Measurements from ENCODE around the gene CACHD1. TPM values are rescaled to one million over a fixed set of nuclear protein-coding genes. Genes with fewer than 3 reads are reported as not detected.

CACHD1 gene
- total and polyA plus RNA-seq, 10 donors, result 1.1 to 17.3 (median 11.4) TPM

DNA sequence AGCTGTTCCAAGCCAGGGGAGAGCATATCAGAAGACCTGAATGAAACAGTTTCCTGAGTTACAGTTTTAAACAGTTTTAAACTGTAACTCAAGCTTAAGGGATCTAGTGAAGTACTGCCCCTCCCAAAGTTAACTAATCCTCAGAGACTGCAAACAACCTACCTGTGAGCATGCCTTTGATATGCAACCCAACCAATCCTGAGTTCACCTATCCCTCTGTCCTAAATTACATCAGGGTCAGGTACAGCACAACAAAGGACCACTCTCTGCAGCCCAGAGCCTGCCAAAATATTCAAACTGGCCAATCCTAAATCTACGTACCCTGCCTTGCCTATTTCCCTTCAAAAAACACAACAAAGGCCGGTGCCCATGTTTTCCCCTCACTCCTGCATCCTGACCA lies 242.1 kb downstream of the CACHD1 start:
- 83 to 92% (median 88%) methylated on average over 2 of the region's 2 CpGs for WGBS, 5 donors
- Histone ChIP-seq H3K4me3 (no peak overlapping the region), H3K36me3 (no peaks in the 10 kb centered on the region), H3K27ac (no peak overlapping the region), H3K9me3 (no peaks in the 10 kb centered on the region), H3K27me3 (replicated peaks in 1 of 7) (no peaks in the 10 kb centered on the region), H3K4me1 (no peaks in the 10 kb centered on the region)
- no peak for DNase-seq
- intact Hi-C loops (cut with DNase I; ENCODE audit: low total_unique reads), result no loop called here
- TF ChIP-seq POLR2AphosphoS5 (IDR thresholded peaks at IDR 0.05) (no peak), POLR2A (IDR thresholded peaks at IDR 0.05) (no peak)
- TF ChIP-seq, protein P1, sequence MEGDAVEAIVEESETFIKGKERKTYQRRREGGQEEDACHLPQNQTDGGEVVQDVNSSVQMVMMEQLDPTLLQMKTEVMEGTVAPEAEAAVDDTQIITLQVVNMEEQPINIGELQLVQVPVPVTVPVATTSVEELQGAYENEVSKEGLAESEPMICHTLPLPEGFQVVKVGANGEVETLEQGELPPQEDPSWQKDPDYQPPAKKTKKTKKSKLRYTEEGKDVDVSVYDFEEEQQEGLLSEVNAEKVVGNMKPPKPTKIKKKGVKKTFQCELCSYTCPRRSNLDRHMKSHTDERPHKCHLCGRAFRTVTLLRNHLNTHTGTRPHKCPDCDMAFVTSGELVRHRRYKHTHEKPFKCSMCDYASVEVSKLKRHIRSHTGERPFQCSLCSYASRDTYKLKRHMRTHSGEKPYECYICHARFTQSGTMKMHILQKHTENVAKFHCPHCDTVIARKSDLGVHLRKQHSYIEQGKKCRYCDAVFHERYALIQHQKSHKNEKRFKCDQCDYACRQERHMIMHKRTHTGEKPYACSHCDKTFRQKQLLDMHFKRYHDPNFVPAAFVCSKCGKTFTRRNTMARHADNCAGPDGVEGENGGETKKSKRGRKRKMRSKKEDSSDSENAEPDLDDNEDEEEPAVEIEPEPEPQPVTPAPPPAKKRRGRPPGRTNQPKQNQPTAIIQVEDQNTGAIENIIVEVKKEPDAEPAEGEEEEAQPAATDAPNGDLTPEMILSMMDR (IDR thresholded peaks at IDR 0.05 in 8 of 11, conservative IDR thresholded peaks at IDR 0.05 in 3 of 11), result no peak

DNA sequence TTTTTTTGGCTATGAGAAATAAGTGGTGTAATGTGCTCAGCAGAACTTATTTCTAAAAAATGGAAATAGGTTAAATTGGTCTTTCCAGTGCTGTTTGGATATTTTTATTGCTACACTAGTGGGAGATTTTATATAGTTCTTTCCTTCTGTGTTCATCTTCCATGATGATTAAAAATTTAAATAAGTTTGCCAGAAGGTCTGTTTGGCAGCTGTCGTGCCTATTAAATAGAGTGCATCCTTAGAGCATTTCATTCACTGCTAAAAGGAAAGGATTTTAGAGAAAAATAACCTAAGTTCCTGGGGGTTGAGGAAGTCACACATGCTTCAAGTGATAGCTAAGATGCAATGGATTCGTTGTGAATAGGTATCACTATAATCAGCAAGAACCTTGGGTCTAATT lies 245.3 kb downstream of the CACHD1 start:
- peaks cover 0 to 11% (median 5%) of the 10 kb centered on the region in 8 donors for H3K9me3 ChIP-seq
- H3K27me3 ChIP-seq (replicated peaks in 1 of 7), result no peaks in the 10 kb centered on the region
- no peak overlapping the region for H3K4me3 ChIP-seq
- TF ChIP-seq POLR2A (IDR thresholded peaks at IDR 0.05) (no peak), POLR2AphosphoS5 (IDR thresholded peaks at IDR 0.05) (no peak)
- TF ChIP-seq, protein P1 (IDR thresholded peaks at IDR 0.05 in 8 of 11, conservative IDR thresholded peaks at IDR 0.05 in 3 of 11), result no peak
- WGBS, 5 donors, result 58 to 75% (median 67%) methylated on average over 2 of the region's 2 CpGs
- no peak for DNase-seq
- intact Hi-C loops (cut with DNase I; ENCODE audit: low total_unique reads), result no loop called here
- no peaks in the 10 kb centered on the region for H3K36me3 ChIP-seq
- H3K27ac ChIP-seq, result no peak overlapping the region
- H3K4me1 ChIP-seq, result no peaks in the 10 kb centered on the region

DNA sequence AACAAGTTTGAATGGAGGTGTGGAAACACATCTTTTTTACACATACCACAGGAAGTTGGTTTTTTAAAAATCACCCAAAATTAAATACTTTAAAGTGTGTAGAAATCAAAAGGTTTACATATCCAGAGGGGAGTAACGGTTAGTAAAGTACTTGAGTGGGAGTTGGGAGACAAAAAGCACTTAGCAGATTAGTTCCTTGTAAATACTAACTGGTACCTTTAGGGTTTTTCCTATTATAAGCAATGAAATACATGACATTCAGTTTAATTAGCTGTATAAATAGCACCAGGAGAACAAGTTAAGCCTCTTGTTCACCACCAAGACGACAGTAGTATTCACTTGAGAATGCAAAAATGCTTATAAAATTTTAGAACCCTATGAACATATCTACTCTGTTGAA lies 251.2 kb downstream of the CACHD1 start:
- Histone ChIP-seq H3K27me3 (replicated peaks in 1 of 7) (peaks cover 0 to 8% (median 0%) of the 10 kb centered on the region in 7 donors), H3K27ac (no peak overlapping the region), H3K36me3 (no peaks in the 10 kb centered on the region), H3K4me3 (no peak overlapping the region), H3K4me1 (no peaks in the 10 kb centered on the region), H3K9me3 (peaks cover 0 to 11% (median 5%) of the 10 kb centered on the region in 8 donors)
- DNase-seq, result no peak
- no peak for TF ChIP-seq POLR2AphosphoS5 (IDR thresholded peaks at IDR 0.05)
- no peak for TF ChIP-seq POLR2A (IDR thresholded peaks at IDR 0.05)
- TF ChIP-seq, protein P1 (IDR thresholded peaks at IDR 0.05 in 8 of 11, conservative IDR thresholded peaks at IDR 0.05 in 3 of 11), result no peak
- 69 to 87% (median 77%) methylated on average over 2 of the region's 2 CpGs for WGBS, 5 donors
- intact Hi-C loops (cut with DNase I; ENCODE audit: low total_unique reads), result no loop called here

DNA sequence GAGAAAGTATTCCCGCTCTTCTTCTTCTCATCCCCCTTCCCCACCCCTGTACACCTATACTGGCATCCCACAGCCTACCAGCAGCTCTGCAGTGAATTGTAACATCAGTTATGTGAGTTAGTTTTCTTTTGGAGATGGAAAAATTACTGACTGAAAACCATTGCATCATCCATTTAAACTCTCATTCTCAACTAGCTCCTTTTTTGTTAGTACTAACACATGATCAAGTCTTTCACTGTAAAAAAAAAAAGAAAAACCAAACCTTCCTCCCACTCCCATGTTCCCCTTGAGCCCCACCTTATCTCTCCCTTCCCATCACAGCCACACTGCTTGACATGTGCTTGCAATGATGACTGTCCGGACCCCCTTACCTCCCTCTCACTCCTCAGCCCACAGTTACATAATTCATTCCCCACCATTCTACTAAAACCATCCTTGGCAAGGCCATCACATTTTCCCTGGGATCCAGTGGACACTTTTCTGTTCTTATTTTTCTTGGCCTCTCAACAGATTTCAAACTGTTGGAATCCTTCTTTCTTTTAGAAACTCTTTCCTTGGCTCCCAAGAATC lies 251.7 kb downstream of the CACHD1 start:
- intact Hi-C loops (cut with DNase I; ENCODE audit: low total_unique reads), result no loop called here
- no peak for DNase-seq
- H3K27me3 ChIP-seq (replicated peaks in 1 of 7), result peaks cover 0 to 10% (median 0%) of the 10 kb centered on the region in 7 donors
- WGBS, 5 donors, result 85 to 95% (median 87%) methylated on average over 2 of the region's 2 CpGs
- no peak overlapping the region for H3K27ac ChIP-seq
- H3K4me3 ChIP-seq, result no peak overlapping the region
- peaks cover 0 to 11% (median 5%) of the 10 kb centered on the region in 8 donors for H3K9me3 ChIP-seq
- no peaks in the 10 kb centered on the region for H3K4me1 ChIP-seq
- no peaks in the 10 kb centered on the region for H3K36me3 ChIP-seq
- TF ChIP-seq, protein P1 (IDR thresholded peaks at IDR 0.05 in 8 of 11, conservative IDR thresholded peaks at IDR 0.05 in 3 of 11), result no peak
- TF ChIP-seq POLR2A (IDR thresholded peaks at IDR 0.05), result no peak
- no peak for TF ChIP-seq POLR2AphosphoS5 (IDR thresholded peaks at IDR 0.05)
